Activated CD4-positive, CD25-positive, alpha-beta regulatory T cell (primary cell): Measurements from ENCODE around the gene FRMPD4.
"Not testable (repeated sequence)": the region's sequence is repeated elsewhere in the genome, so short reads cannot be mapped to it uniquely, and the experiment has no call there.

ENCODE experiments used
- DNase-seq, 4 experiments: peaks; one replicate each; lab custom pipeline; 2025; lab: John Stamatoyannopoulos, UW

FRMPD4 gene

DNA sequence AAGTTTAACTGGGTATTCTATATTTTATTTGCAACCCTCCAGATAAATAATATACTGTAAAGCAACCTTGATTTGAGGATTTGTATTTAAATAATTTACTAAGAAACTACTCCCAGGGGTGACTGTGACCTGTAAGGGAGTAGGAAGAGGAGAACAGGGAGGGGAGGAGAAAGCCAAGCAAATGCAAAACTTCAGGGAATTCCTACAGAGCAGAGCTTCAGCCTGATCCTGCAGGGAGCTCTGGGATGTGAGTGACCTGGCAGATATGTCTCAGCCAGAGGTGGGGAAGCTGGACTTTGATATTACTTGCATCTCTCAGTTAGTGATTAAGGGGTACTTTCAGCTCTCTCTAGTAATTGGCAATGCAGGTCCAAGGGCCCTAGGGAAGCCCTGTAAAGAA lies 302.0 kb downstream of the FRMPD4 start:
- no peak for DNase-seq

GRCh38 chrX:12441381-12442128 lies 303.3 kb downstream of the FRMPD4 start:
- DNase-seq: no peak

- no peak for DNase-seq
Measured at GRCh38 chrX:12443534-12444098, 305.3 kb downstream of the FRMPD4 start.

GRCh38 chrX:12446342-12447075 lies 308.2 kb downstream of the FRMPD4 start:
- DNase-seq: no peak

DNA sequence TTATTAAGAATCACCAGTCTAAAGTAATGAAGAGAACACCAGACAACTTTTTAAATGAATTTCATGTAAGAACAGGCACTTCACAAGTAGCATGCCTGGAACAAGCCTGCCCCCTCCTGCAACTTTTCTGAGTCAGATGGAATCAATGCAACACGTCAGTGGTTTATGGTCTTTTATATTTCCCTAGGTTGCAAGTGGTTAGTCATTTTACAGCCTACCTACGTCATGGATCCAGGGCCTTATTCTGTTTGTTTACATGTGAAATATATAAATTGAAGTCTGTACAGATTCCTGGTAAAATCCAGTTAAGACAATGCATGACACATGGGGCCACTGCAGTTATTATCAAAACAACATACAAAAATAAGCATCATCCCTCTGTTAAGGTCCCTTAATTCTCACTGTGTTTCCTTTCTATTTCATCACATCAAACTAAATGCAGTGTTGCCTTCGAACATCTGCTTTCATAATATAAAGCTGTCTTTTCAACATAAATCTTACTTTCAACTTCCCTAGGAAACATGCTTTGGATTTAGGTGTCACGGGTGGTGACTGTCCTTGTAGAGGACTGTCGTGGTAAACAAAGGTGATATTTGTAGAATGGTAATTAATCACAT lies 309.3 kb downstream of the FRMPD4 start:
- no peak for DNase-seq

DNA sequence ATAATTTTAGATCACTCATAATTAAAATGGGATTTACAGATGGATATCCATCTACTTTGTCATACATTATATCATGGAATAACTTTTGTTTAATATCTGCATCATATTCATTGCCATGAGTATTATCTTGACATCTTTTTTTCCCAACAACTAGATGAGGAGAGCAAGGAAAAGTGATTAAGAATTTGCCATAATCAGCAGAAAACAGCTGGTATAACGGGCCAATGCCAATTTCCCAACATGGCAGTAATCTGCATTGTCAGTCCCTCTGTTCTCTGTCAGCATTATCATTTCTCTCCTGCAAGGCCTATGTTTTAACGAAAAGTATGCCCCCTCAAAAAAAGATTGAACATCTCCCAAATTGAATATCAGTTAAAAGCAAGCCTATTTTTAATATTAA lies 314.0 kb downstream of the FRMPD4 start:
- DNase-seq: no peak

DNA sequence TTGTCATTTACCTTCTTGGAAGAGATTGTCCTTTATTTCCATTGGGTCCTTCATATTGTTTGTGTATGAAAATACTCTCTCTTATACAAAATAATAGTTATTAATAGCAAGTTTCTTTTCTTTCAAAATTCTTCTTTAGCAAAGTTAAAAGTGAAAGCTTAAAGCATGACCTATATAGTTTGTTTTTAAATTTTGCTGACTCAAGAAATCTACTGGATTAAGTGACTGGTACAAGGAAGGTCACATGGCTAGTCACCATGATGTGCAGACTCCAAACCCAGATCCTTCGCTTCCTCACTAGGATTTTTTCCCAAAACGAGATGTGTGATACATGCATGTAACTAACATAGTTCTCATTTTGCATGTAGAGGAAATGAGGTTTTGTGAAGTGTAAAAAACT lies 322.7 kb downstream of the FRMPD4 start:
- DNase-seq: no peak

DNA sequence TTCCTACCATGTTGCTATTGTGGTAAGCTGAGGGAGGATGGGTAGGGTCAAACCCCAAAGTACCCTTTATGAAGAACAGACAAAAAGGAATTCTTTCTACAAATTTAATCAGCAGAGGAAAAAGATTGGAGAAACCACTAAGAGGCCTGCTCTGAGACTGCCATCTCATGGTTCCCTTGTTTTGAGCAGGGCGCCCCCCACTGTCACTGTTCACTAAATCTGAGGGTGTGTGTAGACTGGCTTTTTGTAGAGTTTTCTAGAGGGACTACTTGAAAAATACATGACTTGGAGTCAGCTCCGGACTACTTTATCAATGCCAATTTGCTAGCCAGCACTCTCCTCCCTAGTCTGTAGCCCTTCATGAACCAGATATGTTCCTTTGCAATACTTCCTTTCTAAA lies 324.8 kb downstream of the FRMPD4 start:
- DNase-seq: no peak

DNA sequence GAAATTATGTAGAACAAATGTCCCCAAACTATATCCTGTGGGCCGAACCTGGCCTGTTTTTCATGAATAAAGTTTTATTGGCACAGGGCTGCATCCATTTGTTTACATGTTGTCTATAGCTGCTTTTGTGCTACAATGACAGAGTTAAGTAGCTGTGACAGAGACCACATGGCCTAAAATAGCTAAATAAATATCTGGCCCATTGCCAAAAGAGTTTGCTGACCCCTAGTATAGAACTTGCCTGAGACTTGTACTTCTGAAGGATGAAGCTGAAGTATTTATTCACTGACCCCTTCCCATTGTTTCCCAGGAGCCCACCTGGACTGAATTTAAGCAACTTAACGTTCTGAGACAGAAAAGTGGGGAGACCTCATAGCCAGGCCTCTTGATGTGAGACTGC lies 325.6 kb downstream of the FRMPD4 start:
- DNase-seq: no peak

- no peak for DNase-seq
Measured at GRCh38 chrX:12467321-12467720, 329.0 kb downstream of the FRMPD4 start.

DNA sequence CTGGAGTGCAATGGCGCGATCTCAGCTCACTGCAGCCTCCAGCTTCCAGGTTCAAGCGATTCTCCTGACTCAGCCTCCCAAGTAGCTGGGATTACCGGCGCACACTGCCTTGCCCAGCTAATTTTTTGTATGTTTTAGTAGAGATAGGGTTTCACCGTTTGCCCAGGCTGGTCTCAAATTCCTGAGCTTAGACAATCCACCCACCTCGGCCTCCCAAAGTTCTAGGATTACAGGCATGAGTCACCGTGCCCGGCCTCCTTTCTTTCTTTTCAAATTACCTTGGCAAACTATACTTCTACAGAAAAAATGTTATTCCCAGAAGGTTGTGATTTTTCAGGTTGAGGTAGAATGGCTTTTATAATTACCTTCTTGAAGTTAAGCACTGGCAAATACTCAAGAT lies 331.0 kb downstream of the FRMPD4 start:
- no peak for DNase-seq

GRCh38 chrX:12471061-12471460 lies 332.8 kb downstream of the FRMPD4 start:
- no peak for DNase-seq

DNA sequence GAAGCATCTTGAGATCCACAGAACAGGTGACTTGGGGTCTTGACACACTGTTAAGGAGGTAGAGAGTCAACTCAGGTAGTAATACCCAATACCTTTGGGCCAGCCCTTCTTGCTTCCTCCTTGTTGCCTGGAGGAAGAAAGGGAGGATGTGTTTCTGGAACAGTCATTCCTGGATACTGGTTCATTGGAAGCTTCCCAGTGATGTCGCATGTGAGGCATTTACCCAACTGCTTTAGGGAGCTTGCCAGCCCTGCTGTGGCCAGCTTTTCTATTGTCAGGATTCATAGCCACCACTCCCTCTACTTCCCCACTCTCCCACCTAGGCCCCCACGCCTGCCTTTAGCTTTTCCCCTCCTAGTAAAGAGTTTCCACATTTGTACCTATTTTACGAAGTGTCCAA lies 342.7 kb downstream of the FRMPD4 start:
- DNase-seq: no peak

GRCh38 chrX:12488220-12488619 lies 349.9 kb downstream of the FRMPD4 start:
- no peak for DNase-seq

DNA sequence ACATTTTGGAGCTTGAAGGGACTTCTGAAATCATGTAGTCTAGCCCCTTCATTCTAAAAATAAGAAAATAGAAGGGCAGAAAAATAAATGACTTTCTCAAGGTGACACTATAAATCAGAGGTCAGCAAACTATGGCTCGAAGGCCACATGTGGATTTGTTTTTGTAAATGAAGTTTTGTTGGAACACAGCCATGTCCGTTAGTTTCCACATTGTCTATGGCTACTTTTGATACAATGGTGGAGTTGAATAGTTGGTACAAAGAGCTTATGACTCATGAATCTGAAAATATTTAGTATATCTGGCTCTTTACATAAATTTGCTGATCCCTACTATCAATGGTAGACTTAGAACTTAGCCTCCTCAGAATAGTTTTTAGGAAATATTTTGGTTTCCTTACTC lies 350.5 kb downstream of the FRMPD4 start:
- no peak for DNase-seq

GRCh38 chrX:12489341-12489740 lies 351.1 kb downstream of the FRMPD4 start:
- no peak for DNase-seq

GRCh38 chrX:12494400-12495138 lies 356.3 kb downstream of the FRMPD4 start:
- no peak for DNase-seq

GRCh38 chrX:12496343-12496742 lies 358.1 kb downstream of the FRMPD4 start:
- DNase-seq: no peak

- no peak for DNase-seq
Measured at GRCh38 chrX:12497832-12498591, 359.7 kb downstream of the FRMPD4 start.

DNA sequence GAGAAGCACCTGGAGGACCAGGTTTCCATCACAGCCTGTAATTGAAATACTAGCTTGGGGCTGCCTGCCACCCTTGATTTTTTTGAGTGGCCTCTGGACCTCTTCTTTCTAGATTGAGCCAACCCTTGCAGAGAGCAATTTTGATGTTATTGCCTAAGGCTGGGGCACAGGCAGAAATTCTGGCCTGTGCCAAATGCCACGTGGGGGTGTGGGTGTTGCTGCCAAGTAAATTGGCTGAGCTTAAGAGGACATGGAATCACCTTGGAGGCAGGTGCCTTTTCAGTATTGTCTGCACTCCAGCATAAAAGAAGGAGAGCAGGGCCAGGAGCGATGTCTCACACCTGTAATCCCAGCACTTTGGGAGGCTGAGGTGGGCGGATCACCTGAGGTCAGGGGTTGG lies 366.9 kb downstream of the FRMPD4 start:
- DNase-seq: no peak

GRCh38 chrX:12515384-12515783 lies 377.1 kb downstream of the FRMPD4 start:
- DNase-seq: not testable (repeated sequence)
